Fibroblast of mammary gland (primary cell): ENCODE data around the gene TBC1D10B.

Source experiments
- DNase-seq: peaks from one replicate; pipeline ENCODE4 v3.0.0-alpha.2; 2010; ENCODE audit warnings: low read depth
- H3K4me3 ChIP-seq: 2 replicates; pipeline ENCODE4 v1.5.1; 2011; ENCODE audit warnings: low read depth, mild to moderate bottlenecking, low read length, moderate library complexity; ENCODE audit not compliant: control insufficient read depth
- CTCF ChIP-seq: conservative IDR thresholded peaks from 2 replicates; pipeline ENCODE4 v1.5.1; 2011; ENCODE audit warnings: low read depth, low read length, inconsistent platforms; ENCODE audit not compliant: control insufficient read depth, insufficient read depth

The TBC1D10B gene

GRCh38 chr16:30395992-30396585 lies 25.8 kb upstream of the TBC1D10B start:
- TF ChIP-seq CTCF = no peak
- peak overlapping the region; percentile 69 for H3K4me3 ChIP-seq
- DNase-seq = no peak

- peak; percentile 73 for DNase-seq
- TF ChIP-seq CTCF = no peak
- H3K4me3 ChIP-seq = peak within 1 kb of the TSS; percentile 69
Observed at GRCh38 chr16:30395155-30395991, 25.1 kb upstream of the TBC1D10B start, which contains the start of gene ZNF48. TSS of gene ZNF48 (plus strand) at chr16:30395420. CDS start at chr16:30395795, 375 bp downstream.

GRCh38 chr16:30394592-30395154 lies 24.4 kb upstream of the TBC1D10B start:
- H3K4me3 ChIP-seq = peak overlapping the region; percentile 69
- DNase-seq = no peak
- TF ChIP-seq CTCF = no peak

GRCh38 chr16:30383521-30383920 lies 13.2 kb upstream of the TBC1D10B start:
- no peak for TF ChIP-seq CTCF
- no peak overlapping the region for H3K4me3 ChIP-seq
- no peak for DNase-seq

- no peak for DNase-seq
- no peak for TF ChIP-seq CTCF
- no peak within 1 kb of the TSS for H3K4me3 ChIP-seq
Observed at GRCh38 chr16:30382111-30382881, 12.0 kb upstream of the TBC1D10B start, which contains the start of gene SEPTIN1. TSS of gene SEPTIN1 (minus strand) at chr16:30382561. CDS start at chr16:30382542, 19 bp downstream.

GRCh38 chr16:30381291-30382041 lies 11.2 kb upstream of the TBC1D10B start:
- no peak for DNase-seq
- TF ChIP-seq CTCF = no peak
- H3K4me3 ChIP-seq = no peak overlapping the region
